Breast epithelium (tissue), 4 donors: ENCODE data around the gene SFMBT2. TPM values are rescaled to one million over a fixed set of nuclear protein-coding genes. Genes with fewer than 3 reads are reported as not detected.

Experiments
- DNase-seq, 2 donors: peaks; one replicate each; pipeline ENCODE4 v3.0.0-alpha.2; 2019; ENCODE audit warnings: low spot score in 2 of 2
- H3K27ac ChIP-seq, 2 donors: fragments of 200-600 bp; sonication (generic) in 1 of 2; one replicate each; pipeline ENCODE4 v1.5.1; 2016 to 2019; ENCODE audit warnings: mild to moderate bottlenecking in 1 of 2
- H3K27me3 ChIP-seq, 2 donors: fragments of 200-600 bp; sonication (generic) in 1 of 2; one replicate each; pipeline versions ENCODE4 v1.5.1 to v1.6.0; 2017 to 2019; ENCODE audit warnings: control low read depth in 1 of 2, mild to moderate bottlenecking in 1 of 2
- H3K36me3 ChIP-seq: fragments of 200-600 bp; one replicate; pipeline ENCODE4 v1.5.1; 2019
- H3K4me1 ChIP-seq, 2 donors: fragments of 200-600 bp; sonication (generic); one replicate each; pipeline ENCODE4 v1.5.1; 2016 to 2019; ENCODE audit warnings: control low read depth in 1 of 2
- H3K4me3 ChIP-seq, 3 donors: fragments of 200-600 bp; sonication (generic); 1 replicate in 2 of 3; 2 replicates in 1 of 3; pipeline ENCODE4 v1.5.1; 2016 to 2019; ENCODE audit warnings: mild to moderate bottlenecking in 3 of 3, moderate library complexity in 2 of 3
- H3K9me3 ChIP-seq, 2 donors: fragments of 200-600 bp; sonication (generic) in 1 of 2; one replicate each; pipeline ENCODE4 v1.5.1; 2016 to 2019; ENCODE audit warnings: control low read depth in 1 of 2
- CTCF ChIP-seq, 3 donors: fragments of 450-650 bp; IDR thresholded peaks; one replicate each; pipeline ENCODE4 v1.5.1; 2016 to 2017; ENCODE audit warnings: antibody characterized with exemption in 3 of 3, mild to moderate bottlenecking in 3 of 3, moderate library complexity in 3 of 3
- POLR2A ChIP-seq: fragments of 450-650 bp; IDR thresholded peaks from one replicate; pipeline ENCODE4 v1.6.1; 2016; ENCODE audit warnings: antibody characterized with exemption, mild to moderate bottlenecking, moderate library complexity
- POLR2AphosphoS5 ChIP-seq, 3 donors: sonication (generic); formaldehyde crosslinking; IDR thresholded peaks; one replicate each; pipeline ENCODE4 v1.6.1; 2017; ENCODE audit warnings: antibody characterized with exemption in 3 of 3
- intact Hi-C: fragments of 100-400 bp; cut with DNase I; formaldehyde crosslinking; loops from one replicate; pipeline ENCODE4 v1.15.1; 2023; ENCODE audit warnings: low total_unique reads
- total RNA-seq, 3 donors: library from RNA; depleted of rRNA; stranded (reverse); fragments of >200 nt; gene quantifications; one replicate each; pipeline ENCODE4 v1.1.0, GENCODE V29; 2016

SFMBT2 gene
- total RNA-seq, 3 donors from 2014 or later: 3.5 to 32.8 (median 22.8) TPM

DNA sequence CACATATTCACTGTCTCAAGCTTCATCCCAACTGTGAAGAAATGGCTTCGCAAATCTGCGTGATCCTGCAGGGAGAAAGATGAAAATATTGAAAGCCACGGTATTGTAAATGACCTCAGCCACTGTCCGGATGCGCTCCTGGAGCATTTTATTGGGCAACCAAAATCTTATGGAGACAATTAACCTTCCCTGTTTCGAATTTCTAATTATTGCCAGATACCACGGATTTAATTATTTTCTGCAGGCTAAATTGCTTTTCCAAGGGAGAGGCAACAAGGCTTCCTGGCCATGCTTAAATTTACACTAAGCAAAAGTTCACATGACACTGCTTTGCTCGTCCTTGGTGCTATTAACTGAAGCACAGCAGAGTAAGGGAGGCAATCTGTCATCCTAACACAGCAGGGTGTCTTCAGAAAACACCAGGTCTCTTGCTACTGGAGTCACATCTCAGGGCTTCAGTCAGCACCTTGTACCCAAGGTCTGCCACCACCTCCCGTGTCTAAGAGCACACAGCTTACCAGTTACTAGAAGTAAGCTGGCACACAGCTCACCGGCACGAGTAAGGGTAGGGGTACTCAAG, 162.2 kb downstream of the SFMBT2 start:
- H3K4me3 ChIP-seq: no peak overlapping the region
- no peaks in the 10 kb centered on the region for H3K9me3 ChIP-seq
- no peaks in the 10 kb centered on the region for H3K36me3 ChIP-seq
- no peak for DNase-seq
- H3K27me3 ChIP-seq: no peaks in the 10 kb centered on the region
- intact Hi-C loops: no loop called here
- H3K4me1 ChIP-seq: no peaks in the 10 kb centered on the region
- no peak overlapping the region for H3K27ac ChIP-seq
- TF ChIP-seq POLR2AphosphoS5 (IDR thresholded peaks at IDR 0.05): no peak
- TF ChIP-seq CTCF (IDR thresholded peaks at IDR 0.05): no peak

- no peaks in the 10 kb centered on the region for H3K9me3 ChIP-seq
- no peak for DNase-seq
- H3K27me3 ChIP-seq: no peaks in the 10 kb centered on the region
- TF ChIP-seq POLR2AphosphoS5 (IDR thresholded peaks at IDR 0.05) (no peak), CTCF (IDR thresholded peaks at IDR 0.05) (no peak), POLR2A (no peak)
- H3K36me3 ChIP-seq: no peaks in the 10 kb centered on the region
- H3K4me1 ChIP-seq: no peaks in the 10 kb centered on the region
- intact Hi-C loops: no loop called here
- H3K4me3 ChIP-seq: no peak overlapping the region
- no peak overlapping the region for H3K27ac ChIP-seq
Observed at GRCh38 chr10:7248148-7248547, 162.7 kb downstream of the SFMBT2 start.

DNA sequence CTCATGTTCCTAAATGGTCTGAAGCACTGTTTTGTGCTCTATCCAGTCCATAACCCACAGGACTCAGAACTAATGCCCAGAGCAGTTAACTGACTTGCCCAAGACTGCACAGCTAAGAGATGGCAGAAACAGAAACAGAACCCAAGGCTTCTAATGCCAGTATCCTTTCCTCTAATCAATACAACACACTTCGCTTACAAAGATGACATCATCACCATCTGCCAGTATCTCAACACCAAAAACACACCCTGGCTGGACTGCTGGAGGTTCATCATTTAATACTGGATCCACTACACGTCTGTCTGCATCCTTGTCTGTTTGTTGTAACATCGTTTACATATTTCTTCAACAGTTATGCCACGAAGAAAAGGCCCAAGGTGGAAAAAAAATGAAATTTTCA, 165.3 kb downstream of the SFMBT2 start:
- H3K27me3 ChIP-seq: no peaks in the 10 kb centered on the region
- H3K4me3 ChIP-seq: no peak overlapping the region
- intact Hi-C loops: no loop called here
- no peak for DNase-seq
- H3K36me3 ChIP-seq: no peaks in the 10 kb centered on the region
- no peak overlapping the region for H3K27ac ChIP-seq
- TF ChIP-seq POLR2A: no peak
- no peak for TF ChIP-seq POLR2AphosphoS5 (IDR thresholded peaks at IDR 0.05)
- no peaks in the 10 kb centered on the region for H3K4me1 ChIP-seq
- no peaks in the 10 kb centered on the region for H3K9me3 ChIP-seq

DNA sequence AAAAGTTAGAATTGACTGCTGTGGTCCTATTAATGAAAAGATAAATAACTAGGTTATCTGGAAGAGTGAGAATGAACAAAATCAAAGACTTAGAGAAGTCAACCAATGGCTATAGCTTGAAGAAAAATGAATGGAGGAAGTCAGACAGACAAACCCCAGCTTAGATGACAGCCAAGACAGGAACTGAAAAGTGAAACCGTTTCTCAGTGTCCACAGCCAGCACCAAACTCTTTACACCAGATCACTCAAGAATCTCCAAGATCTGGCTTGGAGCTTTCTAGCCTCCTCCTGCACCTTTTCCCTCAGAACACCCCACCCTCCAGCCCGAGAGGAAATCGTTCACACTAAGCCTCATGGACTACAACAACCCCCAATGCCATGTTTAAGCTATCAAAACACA, 167.0 kb downstream of the SFMBT2 start:
- Histone ChIP-seq H3K9me3 (no peaks in the 10 kb centered on the region), H3K27me3 (no peaks in the 10 kb centered on the region), H3K27ac (no peak overlapping the region), H3K36me3 (no peaks in the 10 kb centered on the region), H3K4me3 (no peak overlapping the region), H3K4me1 (no peaks in the 10 kb centered on the region)
- no peak for TF ChIP-seq CTCF (IDR thresholded peaks at IDR 0.05)
- TF ChIP-seq POLR2A: no peak
- TF ChIP-seq POLR2AphosphoS5 (IDR thresholded peaks at IDR 0.05): no peak
- intact Hi-C loops: loop anchor here (5.0 kb wide), 1 partner anchor 672 kb away; no protein-coding TSS in a partner anchor
- DNase-seq: no peak

- Histone ChIP-seq H3K27ac (no peak overlapping the region), H3K36me3 (no peaks in the 10 kb centered on the region), H3K4me1 (no peaks in the 10 kb centered on the region), H3K9me3 (no peaks in the 10 kb centered on the region), H3K4me3 (no peak overlapping the region), H3K27me3 (no peaks in the 10 kb centered on the region)
- TF ChIP-seq CTCF (IDR thresholded peaks at IDR 0.05): no peak
- no peak for TF ChIP-seq POLR2AphosphoS5 (IDR thresholded peaks at IDR 0.05)
- TF ChIP-seq POLR2A: no peak
- no peak for DNase-seq
- intact Hi-C loops: loop anchor here (5.0 kb wide), 1 partner anchor 671 kb away; no protein-coding TSS in a partner anchor
Observed at GRCh38 chr10:7243139-7243538, 167.7 kb downstream of the SFMBT2 start.
